PC-3 (cell line): ENCODE data around the gene NEDD4L. TPM values are rescaled to one million over a fixed set of nuclear protein-coding genes. Genes with fewer than 3 reads are reported as not detected.

Experiments
- ATAC-seq: fragments of 200-7000 bp; cut with Tn5 transposase; 2 replicates; pipeline ENCODE4 v1.9.1; 2020; ENCODE audit warnings: mild to moderate bottlenecking, moderate library complexity
- BruUV-seq: library from RNA; stranded (reverse); fragments of 400-500 nt; replicated peaks from 2 replicates; lab custom pipeline; 2021; lab: Mats Ljungman, UMichigan
- CTCF ChIA-PET: fragments of 300-600 bp; sonication (Branson Sonifier 250); formaldehyde crosslinking; loops from one replicate; lab custom pipeline; 2022; ENCODE audit warnings: antibody characterized with exemption; lab: Charles Lee
- POLR2A ChIA-PET: fragments of 300-600 bp; sonication (Branson Sonifier 250); formaldehyde crosslinking; loops from one replicate; lab custom pipeline; 2022; ENCODE audit warnings: antibody characterized with exemption; ENCODE audit not compliant: unreplicated experiment; lab: Charles Lee
- DNase-seq: peaks from one replicate; pipeline ENCODE4 v3.0.0-alpha.2; 2015
- H2AFZ ChIP-seq: fragments of 300-600 bp; sonication (generic); 2 replicates; pipeline ENCODE4 v1.6.0; 2016; ENCODE audit warnings: antibody characterized with exemption, low read length
- H3F3A ChIP-seq: fragments of 300-600 bp; sonication (generic); one replicate; pipeline ENCODE4 v1.6.0; 2017; ENCODE audit warnings: antibody characterized with exemption, low read length, control low read depth, mild to moderate bottlenecking; ENCODE audit not compliant: unreplicated experiment
- H3K27ac ChIP-seq: fragments of 300-600 bp; sonication (generic); 2 replicates; pipeline ENCODE4 v1.5.1; 2016; ENCODE audit warnings: mild to moderate bottlenecking, low read length
- H3K27me3 ChIP-seq: fragments of 300-600 bp; sonication (generic); 2 replicates; pipeline ENCODE4 v1.6.1; 2016; ENCODE audit warnings: low read length, mixed read lengths
- H3K36me3 ChIP-seq: fragments of 300-600 bp; sonication (generic); 2 replicates; pipeline ENCODE4 v1.6.1; 2016; ENCODE audit warnings: low read depth, mixed run types, low read length, mixed read lengths
- H3K4me1 ChIP-seq: fragments of 300-600 bp; sonication (generic); 2 replicates; pipeline ENCODE4 v1.5.1; 2016; ENCODE audit warnings: low read length; ENCODE audit not compliant: insufficient read depth
- H3K4me2 ChIP-seq: fragments of 300-600 bp; sonication (generic); 2 replicates; pipeline ENCODE4 v1.6.0; 2016; ENCODE audit warnings: low read length
- H3K4me3 ChIP-seq: fragments of 300-600 bp; sonication (generic); 2 replicates; pipeline ENCODE4 v1.5.1; 2016; ENCODE audit warnings: mild to moderate bottlenecking, low read length, mixed read lengths
- H3K79me2 ChIP-seq: fragments of 300-600 bp; sonication (generic); 2 replicates; pipeline ENCODE4 v1.6.1; 2017; ENCODE audit warnings: low read length, mixed read lengths
- H3K9ac ChIP-seq: fragments of 300-600 bp; sonication (generic); 2 replicates; pipeline ENCODE4 v1.6.0; 2016; ENCODE audit warnings: mild to moderate bottlenecking, low read length
- H3K9me2 ChIP-seq: fragments of 300-600 bp; sonication (generic); replicated peaks from 2 replicates; pipeline ENCODE4 v1.6.1; 2016; ENCODE audit warnings: mixed run types, low read length, mixed read lengths
- H3K9me3 ChIP-seq: fragments of 300-600 bp; sonication (generic); 2 replicates; pipeline ENCODE4 v1.6.1; 2016; ENCODE audit warnings: low read length, mixed read lengths
- H4K20me1 ChIP-seq: fragments of 300-600 bp; sonication (generic); 2 replicates; pipeline ENCODE4 v1.6.1; 2016; ENCODE audit warnings: low read length, mixed read lengths
- CTCF ChIP-seq: fragments of 300-600 bp; sonication (generic); conservative IDR thresholded peaks from 2 replicates; pipeline ENCODE4 v1.5.1; 2017; ENCODE audit warnings: antibody characterized with exemption, low read depth, mild to moderate bottlenecking, low read length
- EZH2 ChIP-seq: fragments of 300-600 bp; sonication (generic); IDR thresholded peaks from one replicate; pipeline ENCODE4 v1.6.1; 2017; ENCODE audit warnings: antibody characterized with exemption, mild to moderate bottlenecking, low read length; ENCODE audit not compliant: unreplicated experiment
- EZH2phosphoT487 ChIP-seq: fragments of 300-600 bp; sonication (generic); IDR thresholded peaks from 2 replicates; pipeline ENCODE4 v1.6.1; 2018; ENCODE audit warnings: mild to moderate bottlenecking, antibody characterized with exemption, low read length, borderline replicate concordance
- intact Hi-C: fragments of 100-400 bp; cut with micrococcal nuclease; formaldehyde crosslinking; loops from 2 replicates; pipeline ENCODE4 v1.9.0; 2023
- total RNA-seq: library from RNA; depleted of rRNA; stranded (reverse); fragments of >200 nt; gene quantifications from 2 replicates; pipeline ENCODE4 v1.2.3, GENCODE V29; 2014

The NEDD4L gene
- total RNA-seq, 1 experiment from 2014 or later: 105 TPM

- peak overlapping the region; percentile 6; the same call in 1 of the 2 replicates for H3K4me3 ChIP-seq
- peak overlapping the region; percentile 90 for H3K27ac ChIP-seq
- BruUV-seq: no TSS peak
- ChIA-PET POLR2A (no interaction called here), CTCF (interaction anchor here (1.0 kb wide), 1 partner anchor 31 kb away, joined by 3 read pairs; no protein-coding TSS in a partner anchor)
- no peak for TF ChIP-seq EZH2
- TF ChIP-seq CTCF: 0 out of 2 replicates have a peak, but pooled peaks have one; percentile 22
- no peak for TF ChIP-seq EZH2phosphoT487
- intact Hi-C loops: loop anchor here (2.0 kb wide), 1 partner anchor 26 kb away; no protein-coding TSS in a partner anchor
- peaks cover 70% of the 10 kb centered on the region for H3K4me1 ChIP-seq
- peak overlapping the region; percentile 35; the same call in 1 of the 2 replicates for H3K9ac ChIP-seq
- no peaks in the 10 kb centered on the region for H3K9me3 ChIP-seq
- no peaks in the 10 kb centered on the region for H3K9me2 ChIP-seq
- H3K27me3 ChIP-seq: no peaks in the 10 kb centered on the region
- peak overlapping the region; percentile 70 for H3K4me2 ChIP-seq
- H4K20me1 ChIP-seq: no peaks in the 10 kb centered on the region
- H3K36me3 ChIP-seq: no peaks in the 10 kb centered on the region
- DNase-seq (peak; percentile 89), ATAC-seq (peak; percentile 79)
- peaks cover 19% of the 10 kb centered on the region for H3F3A ChIP-seq
- H3K79me2 ChIP-seq: peaks cover 60% of the 10 kb centered on the region
- H2AFZ ChIP-seq: no peak overlapping the region
These were observed 47.1 kb downstream of the NEDD4L start for GRCh38 chr18:58091099-58091611.

- H3K9ac ChIP-seq: no peak overlapping the region
- H3K36me3 ChIP-seq: no peaks in the 10 kb centered on the region
- H3K4me3 ChIP-seq: no peak overlapping the region
- peak overlapping the region; percentile 24; the same call in 1 of the 2 replicates for H3K4me2 ChIP-seq
- H2AFZ ChIP-seq: no peak overlapping the region
- ATAC-seq (no peak), DNase-seq (peak; percentile 41)
- BruUV-seq: no TSS peak
- H3F3A ChIP-seq: peaks cover 6% of the 10 kb centered on the region
- POLR2A ChIA-PET: no interaction called here
- H3K9me3 ChIP-seq: no peaks in the 10 kb centered on the region
- intact Hi-C loops: no loop called here
- no peaks in the 10 kb centered on the region for H4K20me1 ChIP-seq
- H3K79me2 ChIP-seq: peaks cover 61% of the 10 kb centered on the region
- CTCF ChIA-PET: no interaction called here
- H3K4me1 ChIP-seq: peaks cover 48% of the 10 kb centered on the region
- no peaks in the 10 kb centered on the region for H3K9me2 ChIP-seq
- TF ChIP-seq EZH2: no peak
- no peak for TF ChIP-seq EZH2phosphoT487
- TF ChIP-seq CTCF: no peak
- 0 out of 2 replicates have a peak overlapping the region, but pooled peaks have one; percentile 30 for H3K27ac ChIP-seq
- no peaks in the 10 kb centered on the region for H3K27me3 ChIP-seq
These were observed 49.3 kb downstream of the NEDD4L start for GRCh38 chr18:58093311-58093803.

GRCh38 chr18:58095222-58095621 is 51.2 kb downstream of the NEDD4L start:
- no peaks in the 10 kb centered on the region for H3K9me3 ChIP-seq
- peaks cover 34% of the 10 kb centered on the region for H3K4me1 ChIP-seq
- no peak overlapping the region for H3K9ac ChIP-seq
- H2AFZ ChIP-seq: no peak overlapping the region
- no peaks in the 10 kb centered on the region for H4K20me1 ChIP-seq
- no peaks in the 10 kb centered on the region for H3K9me2 ChIP-seq
- H3K36me3 ChIP-seq: no peaks in the 10 kb centered on the region
- DNase-seq: no peak
- intact Hi-C loops: no loop called here
- peaks cover 5% of the 10 kb centered on the region for H3F3A ChIP-seq
- ChIA-PET POLR2A (no interaction called here), CTCF (no interaction called here)
- no peak for ATAC-seq
- no peak overlapping the region for H3K27ac ChIP-seq
- H3K4me3 ChIP-seq: no peak overlapping the region
- no peaks in the 10 kb centered on the region for H3K27me3 ChIP-seq
- BruUV-seq: no TSS peak
- H3K79me2 ChIP-seq: peaks cover 54% of the 10 kb centered on the region
- H3K4me2 ChIP-seq: no peak overlapping the region
- no peak for TF ChIP-seq EZH2phosphoT487
- TF ChIP-seq EZH2: no peak
- TF ChIP-seq CTCF: no peak
